GM21723 (cell line): ENCODE measurements around the gene TAF6.
A peak's percentile ranks its signal among the peaks of the same experiment; 100 is the strongest.

ENCODE experiments used
- ATAC-seq: cut with Tn5 transposase; IDR thresholded peaks from one replicate; pipeline ENCODE4 v1.9.1; 2021; ENCODE audit warnings: mild to moderate bottlenecking, moderate library complexity; ENCODE audit not compliant: unreplicated experiment

Gene TAF6

DNA sequence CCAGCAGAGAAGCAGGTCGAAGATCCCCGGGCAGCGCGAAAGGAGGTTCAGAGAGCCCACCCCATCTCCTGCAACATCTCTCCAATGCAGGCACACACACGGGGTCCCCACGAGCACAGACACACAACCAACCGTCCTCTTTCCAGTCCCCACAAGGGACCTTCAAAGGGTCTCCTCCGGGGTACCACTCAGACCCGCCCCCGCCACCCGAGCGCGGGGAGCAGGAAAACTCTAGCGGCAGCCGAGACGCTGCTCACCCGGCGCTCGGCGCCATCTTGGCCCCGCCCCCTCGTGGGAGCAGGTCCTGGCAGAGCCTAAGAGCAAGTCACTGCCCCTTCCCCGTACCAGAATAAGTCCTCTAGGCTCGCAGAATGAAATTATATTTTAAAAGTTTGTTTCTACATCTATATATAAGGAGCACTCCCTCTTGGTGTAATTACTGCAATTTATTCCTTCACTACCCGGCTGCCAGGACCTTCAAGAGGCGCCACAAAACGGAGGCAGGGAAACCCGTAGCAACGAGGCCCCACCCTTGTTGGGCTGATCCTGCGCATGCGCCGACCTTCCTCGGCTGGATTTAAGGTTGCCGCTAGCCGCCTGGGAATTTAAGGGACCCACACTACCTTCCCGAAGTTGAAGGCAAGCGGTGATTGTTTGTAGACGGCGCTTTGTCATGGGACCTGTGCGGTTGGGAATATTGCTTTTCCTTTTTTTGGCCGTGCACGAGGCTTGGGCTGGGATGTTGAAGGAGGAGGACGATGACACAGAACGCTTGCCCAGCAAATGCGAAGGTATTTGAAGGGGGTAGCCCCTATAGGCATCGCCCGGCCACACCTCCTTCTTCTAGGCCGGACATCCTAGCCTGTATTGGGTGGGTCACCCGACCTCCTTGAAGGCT lies at the start of gene TAF6, which contains the start of gene CNPY4:
Gene TAF6, minus strand, starts transcription at position 287 of the 898 bp plus-strand sequence. CDS start 5,149 bp downstream, outside the sequence.
Gene CNPY4, plus strand, starts transcription at position 563 of the 898 bp plus-strand sequence. Its CDS starts 111 bp downstream, at position 674.
- peak; percentile 71 for ATAC-seq

DNA sequence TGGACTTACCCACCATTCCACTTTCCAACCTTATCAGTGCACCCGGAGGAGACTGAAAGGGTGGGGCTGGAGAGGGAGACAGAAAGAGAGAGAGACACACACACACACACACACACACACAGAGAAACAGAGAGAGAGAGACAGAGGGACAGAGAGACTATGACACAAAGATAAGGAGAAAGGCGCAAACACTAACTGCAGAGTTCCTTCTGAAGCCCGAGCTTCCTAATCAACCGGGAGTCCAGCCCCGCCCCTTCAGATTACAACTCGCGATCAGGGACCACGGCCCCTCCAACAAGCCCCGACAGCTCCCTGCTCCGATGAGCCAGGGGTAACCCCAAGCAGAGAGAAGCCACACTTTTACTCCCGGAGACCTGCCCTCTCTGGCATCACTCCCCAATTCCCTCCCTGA lies 48.8 kb upstream of the TAF6 start:
- ATAC-seq: no peak

DNA sequence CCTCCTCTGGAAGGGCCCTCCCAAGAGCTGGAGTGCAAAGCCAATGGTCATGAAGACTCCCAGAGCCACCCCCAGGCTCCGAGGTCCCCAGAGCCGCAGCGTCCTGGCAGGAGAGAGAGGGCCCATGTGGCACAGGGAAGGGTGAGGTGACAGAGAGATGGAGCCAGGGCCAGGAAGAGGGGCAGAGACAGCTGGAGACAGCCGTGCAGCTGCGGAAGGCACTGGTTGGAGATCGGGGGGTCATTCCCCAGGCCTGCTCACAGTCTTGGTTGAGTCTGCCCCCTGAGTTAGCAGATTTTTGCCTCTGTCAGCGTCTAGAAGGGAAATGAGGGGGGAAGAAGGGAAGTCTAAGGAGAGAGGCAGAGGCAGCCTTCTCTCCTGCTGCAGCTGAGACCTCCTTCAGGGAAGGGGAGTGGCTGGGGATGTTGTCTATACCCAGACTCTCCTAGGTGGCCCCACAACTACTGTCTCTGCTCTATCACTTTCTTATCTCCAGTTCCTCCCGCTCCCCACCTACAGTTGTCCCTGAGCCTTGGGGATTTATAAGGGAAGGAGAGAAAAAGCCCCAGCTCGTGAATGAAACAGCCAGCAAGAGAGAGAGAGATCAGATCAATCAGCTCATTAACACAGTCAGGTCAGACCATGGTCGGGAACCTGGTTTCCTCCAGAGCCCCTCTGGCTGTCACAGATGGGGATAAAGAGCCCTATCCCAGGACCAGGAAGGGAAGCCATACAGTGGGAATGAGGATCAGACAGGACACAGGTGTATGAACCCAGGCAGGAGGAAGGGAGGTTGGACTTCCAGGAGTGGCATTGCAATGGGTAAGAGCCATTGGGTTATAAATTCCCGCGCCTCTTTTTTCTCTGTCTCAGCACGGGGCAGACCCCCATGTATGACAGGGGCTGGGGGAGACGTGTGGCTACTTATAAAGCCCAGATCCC lies 48.1 kb upstream of the TAF6 start:
- no peak for ATAC-seq

DNA sequence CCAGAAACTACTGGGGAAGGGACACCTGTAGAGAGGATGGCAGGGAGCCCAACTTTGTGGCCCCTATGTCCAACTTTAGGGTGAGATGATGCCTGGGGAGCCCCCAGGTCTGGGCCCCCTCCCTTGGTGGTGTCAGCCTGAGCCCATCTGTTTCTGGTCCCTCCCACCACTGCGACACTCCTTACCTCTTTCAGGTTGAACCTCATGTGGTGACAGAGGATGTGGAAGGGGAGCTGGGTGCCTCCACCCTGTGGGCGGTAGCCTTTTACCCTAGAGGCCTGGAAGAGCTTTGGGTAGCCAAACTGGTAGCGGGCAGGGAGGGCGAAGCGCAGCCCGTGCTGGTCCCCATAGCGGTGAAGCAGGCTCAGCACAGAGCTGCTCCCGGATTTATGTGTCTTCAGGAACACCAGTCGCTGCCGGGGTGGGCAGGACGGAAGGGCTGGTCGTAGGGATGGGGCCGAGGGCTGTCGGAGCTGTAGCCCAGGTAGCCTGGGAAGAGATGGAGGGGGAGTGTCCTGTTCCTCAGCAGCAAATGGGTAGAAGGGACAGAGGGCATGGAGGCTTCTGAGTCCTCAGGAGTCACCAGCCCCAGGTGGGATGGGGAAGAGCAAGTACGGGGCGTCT lies 47.3 kb upstream of the TAF6 start:
- ATAC-seq: no peak

DNA sequence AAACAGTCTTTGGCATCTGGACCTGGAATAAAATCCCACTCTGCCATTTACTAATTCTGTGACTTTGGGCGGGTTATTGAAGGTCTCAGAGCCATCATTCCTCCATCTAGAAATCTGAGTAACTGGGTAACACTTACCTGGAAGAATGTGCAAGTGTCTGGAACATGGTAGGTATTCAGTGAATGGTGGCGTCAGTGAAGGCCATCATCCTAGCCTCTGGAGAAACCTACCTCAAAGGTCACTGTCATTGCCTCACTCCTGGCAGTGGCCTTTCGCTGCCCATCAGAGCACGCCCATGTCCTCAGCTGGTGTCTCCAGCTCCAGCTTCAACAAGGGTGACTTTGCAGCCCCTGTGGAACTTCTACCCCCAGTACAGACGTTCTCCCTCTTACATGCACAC lies 44.7 kb upstream of the TAF6 start:
- no peak for ATAC-seq

DNA sequence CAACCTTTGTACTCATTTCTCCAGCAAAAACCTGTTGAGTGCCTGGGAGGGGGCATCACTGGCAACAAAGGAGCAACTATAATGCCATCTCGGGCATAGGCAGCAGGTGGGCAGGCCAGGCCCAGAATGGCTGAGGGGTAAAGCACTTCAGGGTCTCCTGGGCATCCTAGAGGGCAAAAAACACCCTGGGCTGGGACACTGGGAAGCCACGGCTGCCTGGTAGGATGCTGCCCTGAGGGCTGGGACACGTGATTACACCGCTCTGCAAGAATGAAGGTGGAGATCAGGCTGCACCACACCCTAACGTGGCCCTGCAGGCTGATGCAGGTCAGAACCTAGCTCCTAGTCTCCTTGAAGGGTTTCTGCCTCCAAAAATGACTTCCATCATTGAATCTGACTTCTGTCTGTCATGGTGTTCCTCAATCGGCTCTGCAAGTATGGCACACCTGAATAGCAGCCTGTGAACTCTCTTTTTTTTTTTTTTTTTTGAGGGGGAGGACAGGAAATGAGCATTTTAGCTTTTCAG lies 43.9 kb upstream of the TAF6 start:
- ATAC-seq: no peak

DNA sequence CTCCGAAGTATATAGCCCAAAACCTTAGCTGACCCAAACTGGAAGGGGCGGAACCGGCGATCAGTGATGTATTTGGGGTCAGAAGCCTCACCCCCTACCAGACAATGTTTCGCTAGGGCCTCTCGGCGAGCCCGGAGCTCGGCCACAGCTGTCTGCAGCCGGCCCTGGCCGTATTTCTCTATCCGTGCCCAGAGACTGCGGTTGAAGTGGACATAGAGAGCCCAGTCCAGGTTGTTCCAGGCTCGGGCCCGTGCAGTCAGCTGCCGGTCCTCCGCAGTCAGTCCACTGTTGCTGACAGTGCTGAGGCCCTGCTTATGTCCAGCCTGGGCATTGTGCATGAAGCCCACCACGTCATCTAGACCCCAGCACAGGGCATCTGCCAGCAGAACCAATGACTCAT lies 40.9 kb upstream of the TAF6 start:
- no peak for ATAC-seq

DNA sequence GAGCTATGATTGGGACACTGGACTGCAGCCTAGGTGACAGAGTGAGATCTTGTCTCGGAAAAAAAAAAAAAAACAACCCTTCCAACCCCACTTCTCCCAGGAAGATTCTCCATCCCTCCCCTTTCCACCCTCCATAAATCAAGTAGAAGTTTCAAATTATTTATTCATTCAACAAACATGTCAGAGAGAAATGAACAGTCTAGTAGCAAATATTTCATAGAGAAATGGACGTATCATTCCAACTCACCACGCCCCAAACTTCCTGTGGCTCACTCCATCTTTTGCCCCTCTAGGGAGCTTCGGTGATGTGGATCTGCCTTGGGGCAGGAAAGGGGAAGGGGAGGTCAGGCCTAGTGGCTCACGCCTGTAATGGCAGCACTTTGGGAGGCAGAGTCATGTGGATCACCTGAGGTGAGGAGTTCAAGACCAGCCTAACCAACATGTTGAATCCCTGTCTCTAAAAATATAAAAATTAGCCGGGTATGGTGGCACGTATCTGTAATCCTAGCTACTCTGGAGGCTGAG lies 40.0 kb upstream of the TAF6 start:
- no peak for ATAC-seq

DNA sequence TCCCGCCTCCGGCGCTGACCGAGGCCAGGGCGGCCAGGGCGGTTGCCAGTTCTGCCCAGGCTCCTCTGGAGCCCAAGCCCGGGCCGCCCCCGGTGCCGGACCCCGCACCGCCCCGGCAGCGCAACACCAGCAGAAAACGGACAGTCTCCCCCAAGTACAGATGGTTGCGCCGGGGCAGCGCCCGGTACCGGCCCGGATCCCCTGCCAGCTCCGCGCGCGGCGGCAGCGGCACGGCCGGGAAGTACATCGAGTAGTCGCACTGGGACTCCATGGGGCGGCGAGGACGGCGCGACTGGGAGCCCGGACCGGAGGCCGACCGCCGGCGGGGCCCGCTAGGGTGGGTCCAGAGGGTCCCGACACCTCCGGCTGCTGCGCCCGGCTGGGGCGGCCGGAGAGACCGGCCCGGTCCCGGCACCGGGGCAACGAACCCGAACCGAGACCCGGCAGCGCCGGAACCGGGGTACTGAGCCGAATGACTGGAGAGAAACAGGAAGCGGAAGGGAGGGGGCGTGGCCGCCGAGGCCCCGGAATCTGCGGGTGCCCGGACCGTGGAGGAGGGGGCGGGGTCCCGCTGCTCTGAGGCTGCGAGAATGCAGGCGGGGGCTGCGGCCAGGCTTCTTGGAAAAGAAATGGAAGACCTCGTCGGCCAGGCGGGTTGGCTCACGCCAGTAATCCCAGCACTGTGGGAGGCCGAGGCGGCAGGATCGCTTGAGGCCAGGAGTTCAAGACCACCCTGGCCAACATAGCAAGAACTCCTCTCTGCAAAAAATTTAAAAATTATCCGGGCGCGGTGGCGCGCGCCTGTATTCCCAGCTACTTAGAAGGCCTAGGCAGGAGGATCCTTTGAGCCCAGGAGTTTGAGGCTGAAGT lies 39.3 kb upstream of the TAF6 start, which contains the start of gene TRAPPC14:
Gene TRAPPC14, minus strand, starts transcription at position 495 of the 870 bp plus-strand sequence. Its CDS starts 224 bp downstream, at position 271.
- ATAC-seq: peak; percentile 79

DNA sequence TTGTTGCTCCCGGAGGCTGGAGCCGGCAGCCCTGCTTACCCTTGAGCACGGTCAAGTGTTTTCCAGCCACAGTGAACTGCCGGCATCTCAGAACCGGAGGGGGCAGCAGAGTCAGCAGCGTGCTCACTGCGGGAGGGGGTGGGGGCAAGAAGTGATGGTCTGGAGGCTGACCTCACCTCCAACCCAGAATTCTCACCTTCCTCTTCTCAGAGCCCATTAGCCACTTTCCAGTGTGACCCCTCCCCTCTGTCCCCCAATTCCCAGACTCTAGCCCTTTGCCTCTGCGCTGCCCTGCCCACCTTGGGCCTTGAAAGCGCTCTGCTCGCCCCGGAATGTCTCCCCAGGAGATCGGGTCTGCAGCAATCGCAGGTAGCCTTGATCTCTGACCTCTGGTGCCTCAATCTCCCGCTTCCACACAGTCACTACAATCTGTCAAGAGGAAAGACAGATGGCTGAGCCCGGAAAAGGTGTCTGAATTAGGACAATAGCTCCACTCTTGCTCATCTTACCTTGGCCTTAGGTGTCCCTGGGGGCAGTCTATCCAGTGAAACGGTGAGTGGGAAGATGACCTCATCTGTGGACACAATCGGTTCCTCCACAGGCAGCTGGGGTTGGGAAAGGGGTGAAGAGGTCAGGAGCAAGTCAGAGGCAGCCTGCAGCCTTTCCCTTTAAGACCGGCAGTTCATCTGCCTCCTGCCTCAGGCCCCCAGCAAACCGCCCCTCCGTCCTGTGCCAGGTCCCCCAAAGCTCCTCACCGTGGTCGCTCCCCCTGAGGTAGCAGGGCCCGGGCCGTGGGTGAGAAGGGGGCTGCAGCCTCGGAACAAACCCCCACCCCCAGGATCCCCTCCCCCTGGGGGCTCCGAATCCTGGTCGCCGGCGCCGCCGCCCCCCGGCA lies 38.4 kb upstream of the TAF6 start:
- ATAC-seq: peak; percentile 3

DNA sequence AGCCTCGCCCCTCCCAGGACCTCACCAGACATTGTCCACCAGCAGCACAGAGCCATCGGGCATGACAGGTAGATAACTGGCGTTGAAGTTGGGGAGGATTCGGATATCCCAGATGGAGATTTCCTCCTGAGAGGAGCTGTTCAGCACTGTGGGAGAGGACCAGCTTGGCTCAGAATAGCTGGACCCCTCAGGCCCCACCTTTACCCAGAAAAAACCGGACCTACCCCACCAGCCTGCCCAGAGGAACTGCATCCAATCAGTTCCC lies 37.8 kb upstream of the TAF6 start:
- no peak for ATAC-seq

DNA sequence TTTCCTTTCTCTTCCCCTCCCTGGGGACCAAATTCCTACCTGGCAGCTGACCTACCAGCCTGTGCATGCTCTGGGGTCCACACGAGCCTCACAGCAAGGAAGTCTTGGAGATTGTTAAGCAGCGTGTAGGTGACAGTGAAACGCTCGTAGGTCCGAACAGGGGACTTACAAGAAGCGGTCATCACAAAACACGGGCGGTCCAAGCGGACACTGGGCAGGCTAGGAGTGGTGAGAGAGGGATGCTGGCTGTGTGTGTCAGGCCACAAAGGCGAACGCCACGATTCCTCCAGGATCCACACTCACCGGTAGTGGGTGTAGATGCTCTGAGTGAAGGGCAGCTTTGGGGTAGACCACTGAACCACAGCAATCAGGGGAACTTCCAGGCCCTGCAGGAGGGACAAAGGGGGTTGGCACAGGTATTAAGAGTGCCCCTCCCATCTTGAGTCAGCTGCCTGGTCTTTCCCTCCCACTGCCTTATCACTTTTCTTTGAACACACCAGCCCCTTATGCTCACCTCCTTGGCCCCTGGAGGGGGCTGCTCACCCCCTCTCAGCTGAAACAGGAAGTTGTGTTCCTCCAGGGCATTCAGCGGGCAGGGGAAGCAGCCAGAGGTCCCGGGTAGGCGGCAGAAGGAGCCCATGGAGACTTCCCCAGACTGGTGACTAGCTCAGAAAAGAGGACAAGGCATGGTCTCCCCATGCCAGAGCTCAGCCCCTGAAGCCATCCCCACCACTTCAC lies 37.3 kb upstream of the TAF6 start:
- ATAC-seq: no peak

DNA sequence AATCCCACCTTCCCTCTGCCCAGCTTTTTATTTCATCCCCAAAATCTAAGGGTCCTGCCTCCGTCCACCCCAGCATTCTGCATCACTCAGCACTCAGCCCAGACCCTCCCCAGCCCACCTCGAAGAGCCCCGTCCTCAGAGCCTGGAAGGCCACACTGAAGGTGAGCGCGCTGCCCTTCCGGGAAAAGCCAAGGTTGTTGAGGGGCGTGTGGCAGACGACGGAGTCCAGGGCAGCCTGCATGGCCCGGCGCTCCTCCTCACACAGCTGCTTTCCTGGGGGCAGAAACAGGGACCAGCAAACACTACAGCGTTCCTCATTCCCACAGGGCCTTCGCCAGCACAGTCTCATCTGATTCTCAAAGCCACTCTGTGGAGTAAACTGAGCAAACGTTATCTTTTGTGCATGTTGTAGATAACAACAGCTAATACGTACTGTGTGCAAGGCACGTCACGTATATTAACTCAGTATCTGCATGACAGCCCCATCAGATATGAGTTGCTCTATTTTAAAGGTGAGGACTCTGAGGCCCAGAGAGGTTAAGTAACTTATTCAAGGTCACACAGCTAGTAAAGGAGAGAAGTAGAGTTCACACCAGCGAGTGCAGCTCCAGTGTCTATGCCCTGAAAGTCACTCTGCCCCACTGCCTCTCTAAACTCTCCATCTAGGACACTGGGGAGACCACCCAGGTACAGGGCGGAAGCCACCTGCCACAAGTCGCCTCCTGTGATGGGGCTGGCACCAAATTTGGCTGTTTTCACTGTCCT lies 36.6 kb upstream of the TAF6 start:
- no peak for ATAC-seq

DNA sequence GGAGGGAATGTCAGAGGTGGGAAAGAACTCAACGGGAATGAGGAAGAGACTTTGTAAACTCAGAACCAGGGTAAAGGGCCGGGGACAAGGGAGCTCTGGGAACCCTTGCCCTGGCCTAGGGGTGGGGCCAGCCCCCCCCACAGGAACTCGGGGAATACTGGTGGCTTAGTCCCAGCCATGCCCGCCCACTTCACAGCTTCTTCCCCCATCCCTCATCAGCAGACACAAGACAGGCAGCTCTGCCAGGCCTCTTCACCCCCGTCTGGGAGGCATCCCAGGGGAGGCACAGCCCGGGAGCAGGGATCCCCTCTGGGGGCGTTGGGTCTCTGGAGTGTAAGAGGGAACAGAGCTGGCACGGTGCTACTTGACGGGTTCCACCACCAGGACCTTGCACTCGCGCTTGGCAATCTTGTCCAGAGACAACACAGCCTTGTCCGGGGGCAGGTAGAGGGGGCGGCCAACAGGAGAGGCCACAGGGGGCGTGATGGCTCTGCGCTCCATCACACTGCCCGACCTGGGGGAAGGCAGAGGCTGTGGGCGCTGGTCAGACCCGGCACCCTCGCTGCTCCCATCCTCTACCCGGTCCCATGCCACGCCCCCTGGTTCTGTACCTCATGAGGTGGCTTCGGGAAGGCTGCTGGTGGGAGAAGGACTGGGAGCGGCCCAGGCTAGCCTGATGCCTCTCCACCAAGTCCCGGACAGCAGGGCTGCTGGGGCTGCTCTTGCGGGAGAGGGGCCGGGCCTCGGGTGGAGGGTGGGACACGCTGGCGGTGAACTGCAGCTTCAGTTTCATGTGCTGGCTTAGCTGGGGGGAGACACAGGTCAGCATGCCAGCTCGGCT lies 35.7 kb upstream of the TAF6 start:
- no peak for ATAC-seq

DNA sequence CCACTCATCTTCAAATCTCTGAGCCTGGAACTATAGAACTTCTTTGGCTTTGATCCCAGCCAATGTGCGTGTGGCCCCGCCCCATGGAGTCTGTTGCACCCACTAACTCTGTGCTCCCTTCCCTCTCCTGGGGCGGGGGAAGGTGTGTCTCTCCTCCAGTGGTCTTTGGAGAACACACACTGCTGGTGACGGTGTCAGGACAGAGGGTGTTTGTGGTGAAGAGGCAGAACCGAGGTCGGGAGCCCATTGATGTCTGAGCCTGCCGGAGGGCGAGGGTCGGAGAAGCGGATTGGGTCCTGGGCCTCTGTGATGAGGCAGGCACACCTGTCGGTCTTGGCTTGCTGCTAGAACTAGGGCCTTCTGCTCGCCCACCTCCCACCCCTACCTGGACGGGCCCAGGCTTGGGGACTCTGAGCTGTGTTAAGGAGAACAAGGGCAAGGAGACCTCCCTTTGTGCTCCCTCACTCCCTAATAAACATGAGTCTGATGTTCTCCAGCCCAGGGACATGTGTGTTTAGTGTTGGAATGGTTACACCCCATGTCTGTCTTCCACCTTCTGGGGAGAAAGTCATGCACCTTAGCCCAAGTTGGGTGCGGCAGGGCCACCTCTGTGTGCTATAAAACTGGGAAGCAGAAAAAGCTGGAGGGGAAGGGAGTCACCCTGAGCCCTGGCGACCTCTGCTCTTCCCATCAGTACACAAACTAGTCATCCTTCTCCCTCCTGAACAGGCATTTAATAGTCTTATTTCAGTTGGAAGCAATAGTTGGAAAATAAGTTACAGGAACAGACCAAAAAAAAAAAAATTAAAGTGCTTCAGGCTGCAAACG lies 34.8 kb upstream of the TAF6 start:
- ATAC-seq: no peak
